SK-N-SH (cell line): ENCODE results near the gene LRRK2. TPM values are rescaled to one million over a fixed set of nuclear protein-coding genes. Genes with fewer than 3 reads are reported as not detected.

Source experiments
- CTCF ChIA-PET: fragments of 300-600, 350-600 bp; formaldehyde crosslinking; extraction: SDS; loops from one replicate; lab custom pipeline; 2021; lab: Yijun Ruan, JAX
- POLR2A ChIA-PET: fragments of 350-600 bp; sonication (Branson Sonifier 250); formaldehyde crosslinking; extraction: SDS; loops from one replicate; lab custom pipeline; 2020; ENCODE audit warnings: antibody characterized with exemption, inconsistent platforms; lab: Yijun Ruan, JAX
- DNase-seq: peaks from one replicate; pipeline ENCODE4 v3.0.0; 2012
- H2AFZ ChIP-seq: fragments of 200-600 bp; sonication (generic); 2 replicates; pipeline ENCODE4 v1.8.1; 2016; ENCODE audit warnings: antibody characterized with exemption, mild to moderate bottlenecking, low read depth
- H3F3A ChIP-seq: fragments of 200-600 bp; sonication (generic); replicated peaks from 2 replicates; pipeline ENCODE3; 2016; ENCODE audit warnings: antibody characterized with exemption, mild to moderate bottlenecking; ENCODE audit not compliant: insufficient read depth
- H3K27ac ChIP-seq, 2 experiments: fragments of 200-500 bp in 1 of 2; fragments of 200-600 bp in 1 of 2; sonication (Bioruptor generic) in 1 of 2; sonication (generic), shearing (Covaris generic) in 1 of 2; 2 replicates each; pipeline versions ENCODE4 v1.5.1 to v1.6.1; 2014 to 2016; ENCODE audit warnings: low read depth in 2 of 2, inconsistent platforms in 1 of 2, low read length in 1 of 2, mild to moderate bottlenecking in 1 of 2, mixed read lengths in 1 of 2
- H3K27me3 ChIP-seq: fragments of 200-600 bp; sonication (generic), shearing (Covaris generic); 2 replicates; pipeline ENCODE4 v1.6.1; 2016; ENCODE audit warnings: mixed run types; ENCODE audit not compliant: insufficient read depth
- H3K36me3 ChIP-seq, 2 experiments: fragments of 200-500 bp in 1 of 2; fragments of 200-600 bp in 1 of 2; sonication (Bioruptor generic) in 1 of 2; sonication (generic) in 1 of 2; replicated peaks in 1 of 2; 2 replicates each; pipeline versions ENCODE3 to v1.5.1; 2014 to 2016; ENCODE audit warnings: low read length in 1 of 2, mild to moderate bottlenecking in 1 of 2; ENCODE audit not compliant: insufficient read depth in 2 of 2, control insufficient read depth in 1 of 2
- H3K4me1 ChIP-seq, 2 experiments: fragments of 200-500 bp in 1 of 2; fragments of 200-600 bp in 1 of 2; sonication (Bioruptor generic) in 1 of 2; sonication (generic), shearing (Covaris generic) in 1 of 2; 2 replicates each; pipeline versions ENCODE4 v1.5.1 to v1.6.1; 2014 to 2016; ENCODE audit warnings: low read depth in 1 of 2, low read length in 1 of 2, mixed run types in 1 of 2; ENCODE audit not compliant: insufficient read depth in 2 of 2, control insufficient read depth in 1 of 2
- H3K4me2 ChIP-seq: fragments of 200-600 bp; sonication (generic), shearing (Covaris generic); 2 replicates; pipeline ENCODE4 v1.6.1; 2017; ENCODE audit warnings: mixed run types
- H3K4me3 ChIP-seq, 2 experiments: fragments of 200-500 bp in 1 of 2; fragments of 200-600 bp in 1 of 2; sonication (Bioruptor generic) in 1 of 2; sonication (generic), shearing (Covaris generic) in 1 of 2; 2 replicates each; pipeline versions ENCODE4 v1.5.1 to v1.8.1; 2014 to 2016; ENCODE audit warnings: low read depth in 2 of 2, inconsistent platforms in 1 of 2, low read length in 1 of 2, mild to moderate bottlenecking in 1 of 2, mixed read lengths in 1 of 2, moderate library complexity in 1 of 2
- H3K79me2 ChIP-seq: fragments of 200-600 bp; sonication (generic); 2 replicates; pipeline ENCODE4 v1.8.1; 2017; ENCODE audit warnings: mild to moderate bottlenecking; ENCODE audit not compliant: insufficient read depth
- H3K9ac ChIP-seq: fragments of 200-600 bp; sonication (generic); 2 replicates; pipeline ENCODE4 v1.6.1; 2017; ENCODE audit warnings: mixed run types
- H3K9me2 ChIP-seq: fragments of 200-600 bp; sonication (generic); 2 replicates; pipeline ENCODE4 v1.6.1; 2017; ENCODE audit warnings: mixed run types
- H3K9me3 ChIP-seq: fragments of 200-600 bp; sonication (generic); 2 replicates; pipeline ENCODE4 v1.6.1; 2017; ENCODE audit warnings: mixed run types, mild to moderate bottlenecking, moderate library complexity
- H4K20me1 ChIP-seq: fragments of 200-600 bp; sonication (generic); 2 replicates; pipeline ENCODE4 v1.6.1; 2017; ENCODE audit warnings: mild to moderate bottlenecking, mixed run types; ENCODE audit not compliant: insufficient read depth
- CHD2 ChIP-seq: fragments of 150-350 bp; IDR thresholded peaks from 2 replicates; pipeline ENCODE4 v1.6.1; 2018; ENCODE audit warnings: low read length; ENCODE audit not compliant: partially characterized antibody
- CTCF ChIP-seq: fragments of 200-600 bp; sonication (generic); IDR thresholded peaks from 2 replicates; pipeline ENCODE4 v1.6.1; 2017; ENCODE audit warnings: antibody characterized with exemption, mild to moderate bottlenecking, moderate library complexity
- ELF1 ChIP-seq: IDR thresholded peaks from 2 replicates; pipeline ENCODE4 v1.4.0; 2012
- EP300 ChIP-seq, 2 experiments: IDR thresholded peaks; 2 replicates each; pipeline versions ENCODE4 v1.4.0 to v1.6.1; 2012; ENCODE audit warnings: borderline replicate concordance in 1 of 2, low read depth in 1 of 2, low read length in 1 of 2
- FOXJ3 ChIP-seq: sonication (generic); formaldehyde crosslinking; IDR thresholded peaks from 2 replicates; pipeline ENCODE4 v1.5.1; 2020; ENCODE audit warnings: mild to moderate bottlenecking, missing genetic modification reagents
- JUND ChIP-seq: IDR thresholded peaks from 2 replicates; pipeline ENCODE4 v1.4.0; 2012
- MEF2A ChIP-seq: IDR thresholded peaks from 2 replicates; pipeline ENCODE4 v1.4.0; 2012; ENCODE audit warnings: low read depth, borderline replicate concordance
- NFIC ChIP-seq: IDR thresholded peaks from 2 replicates; pipeline ENCODE4 v1.4.0; 2012; ENCODE audit warnings: borderline replicate concordance
- RAD21 ChIP-seq: IDR thresholded peaks from 2 replicates; pipeline ENCODE4 v1.6.1; 2012; ENCODE audit warnings: mild to moderate bottlenecking, low read length
- REST ChIP-seq: IDR thresholded peaks from 2 replicates; pipeline ENCODE4 v1.6.1; 2012; ENCODE audit warnings: mild to moderate bottlenecking, low read depth, low read length, moderate library complexity
- RFX5 ChIP-seq: IDR thresholded peaks from 2 replicates; pipeline ENCODE4 v1.6.1; 2012; ENCODE audit warnings: mild to moderate bottlenecking, improper control_type of control experiment, low read length
- SIN3A ChIP-seq: IDR thresholded peaks from 2 replicates; pipeline ENCODE4 v1.6.1; 2012; ENCODE audit warnings: low read depth, mild to moderate bottlenecking, low read length, moderate library complexity, borderline replicate concordance
- TEAD4 ChIP-seq: IDR thresholded peaks from 2 replicates; pipeline ENCODE4 v1.4.0; 2012; ENCODE audit warnings: mild to moderate bottlenecking, borderline replicate concordance; ENCODE audit not compliant: insufficient read depth
- WGBS: methylation state at CpG from one replicate; pipeline ENCODE4 v1.1.6; 2017; ENCODE audit warnings: low lambda C conversion rate; 5-methylcytosine and 5-hydroxymethylcytosine counted together
- polyA plus RNA-seq, 3 experiments: library from polyadenylated mRNA; depleted of rRNA; stranded (reverse); fragments of >200 nt; gene quantifications; 2 replicates each; pipeline ENCODE4 v1.2.3, GENCODE V29; 2012
- TF ChIP-seq, protein P1 (sequence below): fragments of 150-350 bp; IDR thresholded peaks from 2 replicates; pipeline ENCODE4 v1.6.1; 2016; ENCODE audit warnings: mild to moderate bottlenecking, low read depth, low read length
- TF ChIP-seq, protein P2 (sequence below): IDR thresholded peaks from 2 replicates; pipeline ENCODE4 v1.4.0; 2012; ENCODE audit warnings: low read depth
- TF ChIP-seq, protein P3 (sequence below): fragments of 150-350 bp; IDR thresholded peaks from 2 replicates; pipeline ENCODE4 v1.6.1; 2017; ENCODE audit warnings: antibody characterized with exemption, low read length, low read depth, borderline replicate concordance
- TF ChIP-seq, protein P4 (sequence below): IDR thresholded peaks from 2 replicates; pipeline ENCODE4 v1.4.0; 2012; ENCODE audit warnings: low read depth, borderline replicate concordance

LRRK2 gene
- polyA plus RNA-seq, 1 of the 3 experiments (the other 2 are of a cell fraction), result 0.08 TPM

- Histone ChIP-seq H3K4me2 (no peak overlapping the region), H3K27me3 (no peaks in the 10 kb centered on the region), H3K4me1 (no peaks in the 10 kb centered on the region), H3K4me3 (no peak overlapping the region), H3F3A (no peaks in the 10 kb centered on the region), H3K9me2 (no peaks in the 10 kb centered on the region), H3K36me3 (no peaks in the 10 kb centered on the region), H3K27ac (no peak overlapping the region), H3K79me2 (no peaks in the 10 kb centered on the region), H3K9me3 (no peaks in the 10 kb centered on the region), H3K9ac (no peak overlapping the region), H2AFZ (no peak overlapping the region), H4K20me1 (no peaks in the 10 kb centered on the region)
- DNase-seq, result no peak
- POLR2A ChIA-PET, result no interaction called here
- TF ChIP-seq JUND, result no peak
- no peak for TF ChIP-seq SIN3A
- TF ChIP-seq, protein P1, sequence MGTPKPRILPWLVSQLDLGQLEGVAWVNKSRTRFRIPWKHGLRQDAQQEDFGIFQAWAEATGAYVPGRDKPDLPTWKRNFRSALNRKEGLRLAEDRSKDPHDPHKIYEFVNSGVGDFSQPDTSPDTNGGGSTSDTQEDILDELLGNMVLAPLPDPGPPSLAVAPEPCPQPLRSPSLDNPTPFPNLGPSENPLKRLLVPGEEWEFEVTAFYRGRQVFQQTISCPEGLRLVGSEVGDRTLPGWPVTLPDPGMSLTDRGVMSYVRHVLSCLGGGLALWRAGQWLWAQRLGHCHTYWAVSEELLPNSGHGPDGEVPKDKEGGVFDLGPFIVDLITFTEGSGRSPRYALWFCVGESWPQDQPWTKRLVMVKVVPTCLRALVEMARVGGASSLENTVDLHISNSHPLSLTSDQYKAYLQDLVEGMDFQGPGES, result no peak
- TF ChIP-seq, protein P2, sequence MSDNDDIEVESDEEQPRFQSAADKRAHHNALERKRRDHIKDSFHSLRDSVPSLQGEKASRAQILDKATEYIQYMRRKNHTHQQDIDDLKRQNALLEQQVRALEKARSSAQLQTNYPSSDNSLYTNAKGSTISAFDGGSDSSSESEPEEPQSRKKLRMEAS, result no peak
- TF ChIP-seq, protein P3, sequence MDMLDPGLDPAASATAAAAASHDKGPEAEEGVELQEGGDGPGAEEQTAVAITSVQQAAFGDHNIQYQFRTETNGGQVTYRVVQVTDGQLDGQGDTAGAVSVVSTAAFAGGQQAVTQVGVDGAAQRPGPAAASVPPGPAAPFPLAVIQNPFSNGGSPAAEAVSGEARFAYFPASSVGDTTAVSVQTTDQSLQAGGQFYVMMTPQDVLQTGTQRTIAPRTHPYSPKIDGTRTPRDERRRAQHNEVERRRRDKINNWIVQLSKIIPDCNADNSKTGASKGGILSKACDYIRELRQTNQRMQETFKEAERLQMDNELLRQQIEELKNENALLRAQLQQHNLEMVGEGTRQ, result no peak
- TF ChIP-seq FOXJ3, result no peak
- CTCF ChIA-PET, result interaction anchor here (1.7 kb wide), 1 partner anchor 18 kb away, joined by 7 read pairs; no protein-coding TSS in a partner anchor
- 42% methylated on average over 1 of the region's 1 CpG for WGBS
These were observed 107.1 kb downstream of the LRRK2 start for GRCh38 chr12:40331886-40332285.

- Histone ChIP-seq H3K9me2 (no peaks in the 10 kb centered on the region), H2AFZ (no peak overlapping the region), H3K27ac (no peak overlapping the region), H3K9me3 (no peaks in the 10 kb centered on the region), H3K79me2 (no peaks in the 10 kb centered on the region), H3F3A (no peaks in the 10 kb centered on the region), H3K4me3 (no peak overlapping the region), H3K9ac (no peak overlapping the region), H3K4me1 (peaks cover 0 to 2% of the 10 kb centered on the region in 2 experiments; a peak in 1 of 4 replicates), H4K20me1 (no peaks in the 10 kb centered on the region), H3K27me3 (no peaks in the 10 kb centered on the region), H3K4me2 (no peak overlapping the region), H3K36me3 (no peaks in the 10 kb centered on the region)
- no peak for DNase-seq
- ChIA-PET POLR2A (no interaction called here), CTCF (interaction anchor here (0.6 to 3.9 kb wide), 10 partner anchors 10 to 591 kb away, joined by 3 to 26 read pairs (median 3); no protein-coding TSS in a partner anchor)
- 78% methylated on average over 2 of the region's 2 CpGs for WGBS
- no peak for TF ChIP-seq CTCF
- TF ChIP-seq, protein P2, result no peak
- no peak for TF ChIP-seq ELF1
- TF ChIP-seq NFIC, result no peak
- TF ChIP-seq, protein P4, sequence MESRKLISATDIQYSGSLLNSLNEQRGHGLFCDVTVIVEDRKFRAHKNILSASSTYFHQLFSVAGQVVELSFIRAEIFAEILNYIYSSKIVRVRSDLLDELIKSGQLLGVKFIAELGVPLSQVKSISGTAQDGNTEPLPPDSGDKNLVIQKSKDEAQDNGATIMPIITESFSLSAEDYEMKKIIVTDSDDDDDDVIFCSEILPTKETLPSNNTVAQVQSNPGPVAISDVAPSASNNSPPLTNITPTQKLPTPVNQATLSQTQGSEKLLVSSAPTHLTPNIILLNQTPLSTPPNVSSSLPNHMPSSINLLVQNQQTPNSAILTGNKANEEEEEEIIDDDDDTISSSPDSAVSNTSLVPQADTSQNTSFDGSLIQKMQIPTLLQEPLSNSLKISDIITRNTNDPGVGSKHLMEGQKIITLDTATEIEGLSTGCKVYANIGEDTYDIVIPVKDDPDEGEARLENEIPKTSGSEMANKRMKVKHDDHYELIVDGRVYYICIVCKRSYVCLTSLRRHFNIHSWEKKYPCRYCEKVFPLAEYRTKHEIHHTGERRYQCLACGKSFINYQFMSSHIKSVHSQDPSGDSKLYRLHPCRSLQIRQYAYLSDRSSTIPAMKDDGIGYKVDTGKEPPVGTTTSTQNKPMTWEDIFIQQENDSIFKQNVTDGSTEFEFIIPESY, result no peak
- no peak for TF ChIP-seq RAD21
- no peak for TF ChIP-seq SIN3A
- TF ChIP-seq RFX5, result no peak
- no peak for TF ChIP-seq EP300 (IDR thresholded peaks at IDR 0.05; ENCODE audit: borderline replicate concordance in 1 of 2, low read depth in 1 of 2, low read length in 1 of 2)
- TF ChIP-seq REST, result no peak
- TF ChIP-seq TEAD4, result no peak
- TF ChIP-seq CHD2, result no peak
- no peak for TF ChIP-seq MEF2A
These were observed 111.2 kb downstream of the LRRK2 start for GRCh38 chr12:40335991-40336390.
